Sciatic nerve (tissue), 2 donors: ENCODE results near the gene PPP1R13B. TPM values are rescaled to one million over a fixed set of nuclear protein-coding genes. Genes with fewer than 3 reads are reported as not detected.

ENCODE experiments used
- ATAC-seq: fragments of 200-7000 bp; cut with Tn5 transposase; one replicate; pipeline ENCODE4 v1.9.1; 2020; ENCODE audit warnings: mild to moderate bottlenecking, moderate library complexity
- DNase-seq: peaks from one replicate; pipeline ENCODE4 v3.0.0-alpha.2; 2020; ENCODE audit warnings: low spot score
- intact Hi-C: fragments of 100-400 bp; cut with DNase I; formaldehyde crosslinking; loops from one replicate; pipeline ENCODE4 v1.14.2; 2022
- total RNA-seq: library from RNA; stranded (reverse); fragmentation: NEBNext Ultra II Directional; extraction: Animal tissue kit (Norgen Biotek cat#: 25700); gene quantifications from one replicate; pipeline ENCODE4 v1.2.1, GENCODE V29; 2021
- donor health status: DM: no; HTN: no; CAD: no.
- donor health status: DM: no; HTN: no; CAD: no.

Gene PPP1R13B
- total RNA-seq, 1 donor from 2014 or later: 38.6 TPM

GRCh38 chr14:103763730-103764488 lies 83.5 kb downstream of the PPP1R13B start:
- intact Hi-C loops: no loop called here
- ATAC-seq: no peak
- no peak for DNase-seq

GRCh38 chr14:103762541-103762940 lies 84.8 kb downstream of the PPP1R13B start:
- ATAC-seq (no peak), DNase-seq (no peak)
- intact Hi-C loops: no loop called here

- intact Hi-C loops: no loop called here
- DNase-seq: no peak
- no peak for ATAC-seq
Observed at GRCh38 chr14:103762036-103762435, 85.3 kb downstream of the PPP1R13B start.

- no peak for ATAC-seq
- intact Hi-C loops: no loop called here
Observed at GRCh38 chr14:103758059-103758776, 89.2 kb downstream of the PPP1R13B start.

GRCh38 chr14:103755060-103755459 lies 92.3 kb downstream of the PPP1R13B start:
- ATAC-seq: no peak
- intact Hi-C loops: no loop called here

More at GRCh38 chr14:103758059-103758776, 89.2 kb downstream of the PPP1R13B start:
- DNase-seq: no peak

GRCh38 chr14:103753774-103754173 lies 93.6 kb downstream of the PPP1R13B start:
- no peak for DNase-seq
- ATAC-seq: no peak
- intact Hi-C loops: no loop called here

More at GRCh38 chr14:103755060-103755459, 92.3 kb downstream of the PPP1R13B start:
- DNase-seq: no peak

- ATAC-seq (no peak), DNase-seq (no peak)
- intact Hi-C loops: no loop called here
Observed at GRCh38 chr14:103749860-103750259, 97.5 kb downstream of the PPP1R13B start.

GRCh38 chr14:103749452-103749851 lies 97.9 kb downstream of the PPP1R13B start:
- intact Hi-C loops: no loop called here
- no peak for DNase-seq
- ATAC-seq: no peak

GRCh38 chr14:103748534-103748857 lies 98.9 kb downstream of the PPP1R13B start:
- intact Hi-C loops: no loop called here
- ATAC-seq (no peak), DNase-seq (no peak)

- DNase-seq (no peak), ATAC-seq (no peak)
- intact Hi-C loops: no loop called here
Observed at GRCh38 chr14:103746701-103747100, 100.7 kb downstream of the PPP1R13B start.

- DNase-seq: no peak
- no peak for ATAC-seq
- intact Hi-C loops: no loop called here
Observed at GRCh38 chr14:103745424-103745823, 102.0 kb downstream of the PPP1R13B start.

- DNase-seq (no peak), ATAC-seq (no peak)
- intact Hi-C loops: no loop called here
Observed at GRCh38 chr14:103744621-103745395, 102.6 kb downstream of the PPP1R13B start.

- DNase-seq (no peak), ATAC-seq (peak; percentile 55)
- intact Hi-C loops: no loop called here
Observed at GRCh38 chr14:103743691-103744090, 103.7 kb downstream of the PPP1R13B start.

GRCh38 chr14:103742499-103743255 lies 104.7 kb downstream of the PPP1R13B start:
- peak; percentile 45 for DNase-seq
- peak; percentile 44 for ATAC-seq
- intact Hi-C loops: no loop called here

- peak; percentile 57 for DNase-seq
Observed at GRCh38 chr14:103741876-103742275, 105.5 kb downstream of the PPP1R13B start.

GRCh38 chr14:103740991-103741689 lies 106.2 kb downstream of the PPP1R13B start:
- peak; percentile 42 for DNase-seq
- intact Hi-C loops: no loop called here
- no peak for ATAC-seq

More at GRCh38 chr14:103741876-103742275, 105.5 kb downstream of the PPP1R13B start:
- intact Hi-C loops: no loop called here
- ATAC-seq: no peak

GRCh38 chr14:103739793-103740501 lies 107.4 kb downstream of the PPP1R13B start:
- intact Hi-C loops: no loop called here
- ATAC-seq (no peak), DNase-seq (peak; percentile 53)

GRCh38 chr14:103739466-103739792 lies 107.9 kb downstream of the PPP1R13B start:
- DNase-seq (no peak), ATAC-seq (no peak)
- intact Hi-C loops: no loop called here
